GM12892 (cell line): ENCODE measurements around the gene RILPL2.
"Not testable (repeated sequence)": the region's sequence is repeated elsewhere in the genome, so short reads cannot be mapped to it uniquely, and the experiment has no call there.

Experiments used
- POLR2A ChIP-seq: IDR thresholded peaks from 2 replicates; pipeline ENCODE4 v1.6.1; 2011; ENCODE audit warnings: low read depth, low read length, control low read depth
- TAF1 ChIP-seq: IDR thresholded peaks from 2 replicates; pipeline ENCODE4 v1.6.1; 2011; ENCODE audit warnings: low read depth, mild to moderate bottlenecking, control low read depth, low read length, borderline replicate concordance

DNA sequence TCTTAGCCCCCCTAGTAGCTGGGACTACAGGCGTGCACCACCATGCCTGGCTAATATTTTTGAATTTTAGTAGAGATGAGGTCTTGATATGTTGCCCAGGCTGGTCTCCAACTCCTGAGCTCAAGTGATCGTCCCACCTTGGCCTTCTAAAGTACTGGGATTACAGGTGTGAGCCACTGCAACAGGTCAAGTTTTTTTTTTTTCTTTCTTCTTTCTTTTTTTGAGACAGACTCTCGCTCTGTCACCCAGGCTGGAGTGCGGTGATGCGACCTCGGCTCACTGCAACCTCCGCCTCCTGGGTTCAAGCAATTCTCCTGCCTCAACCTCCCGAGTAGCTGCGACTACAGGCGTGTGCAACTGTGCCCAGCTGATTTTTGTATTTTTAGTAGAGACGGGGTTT is 26.7 kb upstream of the RILPL2 start:
- TF ChIP-seq TAF1, POLR2A: not testable (repeated sequence)
